ENCODE measurements around the gene AP3B1.

The AP3B1 gene

DNA sequence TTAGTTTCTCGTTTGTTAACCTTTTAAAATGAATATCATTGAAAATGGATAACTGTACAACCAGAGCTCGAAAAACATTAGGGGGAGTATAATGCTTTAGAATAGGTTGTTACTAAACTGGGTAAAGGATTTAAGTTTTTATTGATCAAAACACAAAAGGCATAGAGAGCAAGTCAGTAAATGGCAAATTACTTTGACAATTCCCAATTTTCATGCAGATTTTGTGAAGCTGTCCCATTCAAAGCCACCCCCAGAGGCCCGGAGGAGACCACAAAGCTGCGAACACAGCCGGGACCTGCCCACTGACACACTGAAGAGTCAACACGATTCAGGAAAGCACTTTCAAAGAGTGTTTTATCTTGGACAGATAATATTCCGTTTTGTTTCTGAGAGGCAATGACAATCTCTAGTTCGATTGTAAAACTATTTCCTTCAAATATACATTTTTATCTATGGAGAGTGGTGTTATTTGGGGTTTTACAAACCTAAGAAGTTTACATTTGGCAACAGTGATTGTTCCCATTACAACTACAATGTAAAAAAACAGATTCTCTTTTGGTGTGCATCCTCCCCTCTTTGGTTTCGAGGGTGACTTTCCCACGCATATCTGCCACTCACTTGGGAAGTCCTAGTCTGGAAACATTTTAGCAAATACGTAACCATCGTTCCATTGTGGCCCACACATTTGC lies 335.7 kb downstream of the AP3B1 start:
- DNase-seq: no peak

DNA sequence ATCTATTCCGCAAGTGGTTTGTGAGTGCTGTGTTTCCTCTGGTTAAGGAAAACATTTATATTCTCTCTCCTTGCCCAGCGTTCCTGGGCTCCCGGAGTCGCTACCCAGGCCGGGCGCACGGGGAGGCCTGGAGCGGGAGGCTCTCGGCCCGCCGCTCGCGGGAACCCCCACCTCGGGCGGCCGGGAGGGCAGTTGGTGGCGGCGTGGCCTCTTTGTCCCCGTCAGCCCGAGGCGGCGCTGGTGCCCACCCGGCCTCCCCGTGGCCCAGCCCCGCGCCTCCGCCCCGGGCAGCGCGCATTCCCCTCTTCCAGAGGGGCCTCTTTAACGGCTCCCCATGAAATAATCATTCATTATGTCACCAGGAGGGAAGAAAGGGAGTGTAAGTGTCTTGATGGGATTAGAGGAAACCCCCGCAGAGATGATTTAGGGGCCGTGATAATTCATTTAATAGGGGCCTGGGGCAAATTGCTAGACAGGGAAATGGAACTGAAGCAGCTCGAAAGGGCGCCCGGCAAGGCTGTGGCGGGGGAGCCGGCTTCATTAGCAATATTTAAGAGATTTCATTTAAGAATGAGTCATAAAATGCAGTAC lies 336.5 kb downstream of the AP3B1 start:
- DNase-seq: peak; percentile 98

DNA sequence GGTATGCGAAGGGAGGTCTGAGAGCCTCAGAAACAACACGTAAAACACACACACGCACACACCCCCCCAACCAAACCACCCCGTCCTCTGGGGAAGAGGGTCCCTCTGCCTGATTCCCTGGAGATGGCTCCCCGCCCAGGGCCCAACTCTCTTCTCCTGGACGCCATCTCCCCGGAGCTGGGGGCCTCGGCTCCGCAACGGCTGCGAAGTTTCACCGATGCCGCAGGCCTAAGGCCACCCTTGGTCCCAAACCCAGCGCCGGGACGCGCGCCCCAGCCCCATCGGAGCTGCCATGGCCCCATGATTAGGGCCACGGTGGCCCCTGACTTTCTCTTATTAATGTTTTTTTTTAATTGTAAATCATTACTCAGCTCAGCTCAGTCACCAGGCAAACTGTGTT lies 337.0 kb downstream of the AP3B1 start:
- DNase-seq: no peak

DNA sequence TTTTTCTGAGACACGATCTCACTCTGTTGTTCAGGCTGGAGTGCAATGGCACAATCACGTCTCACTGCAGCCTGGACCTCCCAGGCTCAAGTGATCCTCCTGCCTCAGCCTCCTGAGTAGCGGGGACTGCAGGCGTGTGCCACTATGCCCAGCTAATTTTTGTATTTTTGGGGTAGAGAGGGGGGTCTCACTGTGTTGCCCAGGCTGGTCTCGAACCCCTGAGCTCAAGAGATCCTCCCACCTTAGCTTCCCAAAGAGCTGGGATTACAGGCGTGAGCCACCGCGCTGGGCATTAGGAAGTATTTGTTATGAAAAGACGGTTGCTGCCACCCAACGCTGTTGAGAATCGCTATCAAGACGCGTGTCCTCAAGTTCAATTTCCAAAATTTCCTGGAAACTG lies 337.4 kb downstream of the AP3B1 start:
- no peak for DNase-seq

DNA sequence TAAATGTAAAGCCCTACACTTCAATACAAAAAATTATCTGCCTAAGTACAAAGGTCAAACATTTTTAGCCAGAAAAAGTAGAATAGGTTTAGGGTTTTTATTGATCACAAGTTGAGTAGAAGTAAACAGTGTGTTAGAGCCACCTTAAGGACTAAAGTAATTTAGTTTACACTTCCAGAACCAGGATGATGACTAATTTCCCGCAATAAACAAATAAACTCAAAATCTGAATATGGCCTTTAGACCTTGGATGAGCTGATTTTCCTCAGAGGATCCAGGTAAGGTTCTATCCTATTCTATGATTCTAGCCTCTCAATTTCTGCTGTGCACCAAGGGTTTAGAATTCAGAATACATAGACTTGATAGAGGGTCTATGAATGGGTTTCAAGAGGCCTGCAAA lies 338.9 kb downstream of the AP3B1 start:
- DNase-seq: no peak

DNA sequence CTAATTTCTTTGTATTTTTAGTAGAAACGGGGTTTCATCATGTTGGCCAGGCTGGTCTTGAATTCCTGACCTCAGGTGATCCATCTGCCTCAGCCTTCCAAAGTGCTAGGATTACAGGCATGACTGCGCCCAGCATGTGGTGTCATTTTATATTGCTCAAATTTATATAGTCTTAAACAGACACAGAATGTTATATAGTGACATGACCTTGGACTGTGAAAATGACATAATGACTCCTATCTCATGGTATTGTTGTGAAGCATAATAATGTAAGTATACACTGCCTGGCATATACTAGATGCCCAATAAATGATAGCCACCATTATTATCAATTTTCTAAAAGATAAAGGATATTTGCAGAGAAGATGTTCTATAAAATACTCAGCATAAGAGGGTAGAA lies 341.1 kb downstream of the AP3B1 start:
- DNase-seq: peak; percentile 25

DNA sequence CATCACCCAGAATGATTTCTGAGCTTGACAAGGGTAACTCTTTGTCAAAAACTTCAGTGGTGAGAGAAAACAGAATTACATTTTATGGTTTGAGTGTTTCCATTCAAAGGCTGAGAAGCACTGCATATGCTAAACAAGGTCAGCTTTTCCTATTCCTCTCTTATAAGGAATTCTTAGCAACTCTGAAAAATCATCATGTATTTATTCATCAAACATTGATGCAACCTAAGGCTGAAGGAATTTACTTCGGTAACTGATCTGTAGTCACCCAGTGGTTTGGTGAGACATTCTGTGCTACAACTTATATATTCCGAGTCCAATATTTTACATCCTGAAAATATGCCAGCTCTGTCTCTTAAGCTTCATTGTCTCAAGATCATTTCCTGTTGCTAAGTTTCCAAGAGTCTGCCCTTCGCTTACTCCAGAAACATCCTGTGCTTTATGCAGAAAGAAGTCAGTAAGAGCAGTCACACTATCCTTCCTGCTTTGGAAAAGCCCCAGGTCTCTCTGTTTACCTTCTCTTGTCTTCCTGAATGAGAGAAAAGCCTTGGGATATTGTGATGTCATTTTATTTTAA lies 341.8 kb downstream of the AP3B1 start:
- DNase-seq: peak; percentile 56
